GM10248 (cell line): ENCODE measurements around the gene PTX3.

Experiments used
- CTCF ChIA-PET: fragments of 300-600 bp; sonication (Branson Sonifier 250); formaldehyde crosslinking; extraction: SDS; loops from one replicate; lab custom pipeline; 2021; ENCODE audit warnings: antibody characterized with exemption; lab: Yijun Ruan, JAX
- POLR2A ChIA-PET: fragments of 350-650 bp; sonication (Branson Sonifier 250); formaldehyde crosslinking; extraction: SDS; loops from one replicate; lab custom pipeline; 2020; ENCODE audit warnings: antibody characterized with exemption; lab: Yijun Ruan, JAX
- DNase-seq: peaks from one replicate; pipeline ENCODE4 v3.0.0; 2012; ENCODE audit errors: extremely low spot score
- TF ChIP-seq, protein P1 (sequence below): IDR thresholded peaks from 2 replicates; pipeline ENCODE4 v1.5.1; 2012; ENCODE audit warnings: mild to moderate bottlenecking, low read depth; ENCODE audit errors: extremely low read depth, missing control alignments, control extremely low read depth

Gene PTX3

DNA sequence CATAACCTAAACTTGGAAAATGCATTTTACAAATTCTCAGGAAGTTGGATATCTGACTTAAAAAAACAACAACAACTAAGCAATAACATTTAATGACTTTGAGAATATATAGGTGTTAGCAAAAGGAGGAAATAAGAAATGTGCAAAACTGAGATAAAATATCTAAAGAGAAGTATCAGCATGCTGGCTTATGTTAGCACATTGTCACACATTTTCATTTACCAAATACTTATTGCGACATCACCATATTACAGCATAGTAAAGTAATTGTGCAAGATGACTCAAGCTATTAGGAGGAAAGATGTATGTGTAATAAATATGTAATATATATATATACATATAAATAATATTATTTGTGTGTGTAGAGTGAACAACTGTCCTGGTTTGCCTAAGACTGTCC lies 9.2 kb downstream of the PTX3 start:
- CTCF ChIA-PET: no interaction called here
- TF ChIP-seq, protein P1, sequence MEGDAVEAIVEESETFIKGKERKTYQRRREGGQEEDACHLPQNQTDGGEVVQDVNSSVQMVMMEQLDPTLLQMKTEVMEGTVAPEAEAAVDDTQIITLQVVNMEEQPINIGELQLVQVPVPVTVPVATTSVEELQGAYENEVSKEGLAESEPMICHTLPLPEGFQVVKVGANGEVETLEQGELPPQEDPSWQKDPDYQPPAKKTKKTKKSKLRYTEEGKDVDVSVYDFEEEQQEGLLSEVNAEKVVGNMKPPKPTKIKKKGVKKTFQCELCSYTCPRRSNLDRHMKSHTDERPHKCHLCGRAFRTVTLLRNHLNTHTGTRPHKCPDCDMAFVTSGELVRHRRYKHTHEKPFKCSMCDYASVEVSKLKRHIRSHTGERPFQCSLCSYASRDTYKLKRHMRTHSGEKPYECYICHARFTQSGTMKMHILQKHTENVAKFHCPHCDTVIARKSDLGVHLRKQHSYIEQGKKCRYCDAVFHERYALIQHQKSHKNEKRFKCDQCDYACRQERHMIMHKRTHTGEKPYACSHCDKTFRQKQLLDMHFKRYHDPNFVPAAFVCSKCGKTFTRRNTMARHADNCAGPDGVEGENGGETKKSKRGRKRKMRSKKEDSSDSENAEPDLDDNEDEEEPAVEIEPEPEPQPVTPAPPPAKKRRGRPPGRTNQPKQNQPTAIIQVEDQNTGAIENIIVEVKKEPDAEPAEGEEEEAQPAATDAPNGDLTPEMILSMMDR: no peak
- DNase-seq: no peak
- POLR2A ChIA-PET: no interaction called here

DNA sequence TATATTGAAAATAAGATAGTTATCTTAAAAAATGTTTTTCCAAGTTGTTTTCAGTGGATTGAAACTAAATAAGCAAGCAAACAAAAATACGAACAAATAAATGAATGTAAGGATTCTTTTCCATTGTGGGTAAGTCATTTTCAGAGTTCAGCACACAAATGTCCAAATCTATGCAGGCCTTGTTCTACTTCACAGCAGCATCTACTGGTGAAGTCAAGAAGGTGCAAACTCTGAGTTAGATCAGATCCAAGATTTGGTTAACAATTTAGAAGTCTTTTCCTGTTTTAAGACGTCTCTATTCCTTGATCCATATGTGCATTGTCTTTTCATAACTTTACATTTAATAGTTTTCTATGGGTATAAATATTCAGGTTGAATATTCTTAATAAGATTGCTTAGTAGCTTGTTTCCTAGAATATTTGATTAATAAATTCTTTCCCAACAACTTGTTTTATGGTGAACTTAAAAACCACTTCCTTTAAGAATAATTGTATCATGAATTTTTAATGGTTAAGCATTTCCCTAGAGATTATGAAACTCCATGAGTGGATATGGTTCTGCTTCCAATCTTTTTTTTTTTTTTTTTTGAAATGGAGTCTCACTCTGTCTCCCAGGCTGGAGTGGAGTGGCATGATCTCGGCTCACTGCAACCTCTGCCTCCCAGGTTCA lies 10.5 kb downstream of the PTX3 start:
- no peak for DNase-seq
- ChIA-PET CTCF (interaction anchor here (1.3 kb wide), 1 partner anchor 14 kb away, joined by 3 read pairs; no protein-coding TSS in a partner anchor), POLR2A (no interaction called here)
- TF ChIP-seq, protein P1: no peak

DNA sequence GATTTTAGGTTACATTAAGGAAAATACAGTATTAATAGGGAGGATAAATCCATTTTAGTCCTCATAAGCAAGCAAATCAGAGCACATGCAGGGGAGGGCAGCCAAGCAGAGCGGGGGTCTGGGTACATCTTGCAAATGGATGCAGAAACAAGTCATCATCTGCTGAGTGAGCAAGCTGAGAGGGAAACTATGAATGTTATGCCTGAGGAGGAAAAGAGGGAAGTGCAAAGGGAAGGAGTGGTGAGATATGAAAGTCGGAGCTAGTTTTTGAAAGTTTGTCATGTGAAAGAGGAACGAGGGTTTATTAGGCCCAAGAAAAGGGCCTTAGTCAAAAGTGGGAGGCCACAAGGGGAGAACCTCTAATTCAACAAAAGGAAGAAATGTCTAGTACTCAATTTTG lies 15.4 kb downstream of the PTX3 start:
- DNase-seq: no peak
- ChIA-PET CTCF (interaction anchor here (1.2 to 1.4 kb wide), 2 partner anchors 9 to 36 kb away, joined by 3 to 5 read pairs; no protein-coding TSS in a partner anchor), POLR2A (no interaction called here)
- TF ChIP-seq, protein P1: no peak

DNA sequence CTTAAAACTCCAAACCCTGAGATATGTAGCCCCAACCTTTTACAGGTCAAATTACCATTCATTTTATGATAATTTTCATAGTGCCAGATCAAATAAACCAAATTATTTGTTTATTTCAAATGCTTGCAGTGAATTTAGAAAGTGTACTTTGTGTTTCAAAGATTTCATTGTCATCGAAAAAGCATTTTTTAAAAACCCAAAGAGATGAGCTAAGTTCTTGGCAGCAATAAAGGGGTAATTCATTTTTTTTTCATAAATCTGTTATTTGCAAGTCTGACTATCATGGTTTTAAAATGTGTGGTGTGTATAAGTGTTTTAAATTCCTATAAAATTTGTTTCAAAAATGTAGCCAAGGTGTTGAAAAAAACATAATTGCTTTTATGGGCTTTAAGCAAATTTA lies 17.2 kb downstream of the PTX3 start:
- POLR2A ChIA-PET: no interaction called here
- TF ChIP-seq, protein P1: no peak
- CTCF ChIA-PET: interaction anchor here (1.0 to 1.3 kb wide), 3 partner anchors 10 to 119 kb away, joined by 3 to 4 read pairs (median 3); no protein-coding TSS in a partner anchor
- DNase-seq: no peak

DNA sequence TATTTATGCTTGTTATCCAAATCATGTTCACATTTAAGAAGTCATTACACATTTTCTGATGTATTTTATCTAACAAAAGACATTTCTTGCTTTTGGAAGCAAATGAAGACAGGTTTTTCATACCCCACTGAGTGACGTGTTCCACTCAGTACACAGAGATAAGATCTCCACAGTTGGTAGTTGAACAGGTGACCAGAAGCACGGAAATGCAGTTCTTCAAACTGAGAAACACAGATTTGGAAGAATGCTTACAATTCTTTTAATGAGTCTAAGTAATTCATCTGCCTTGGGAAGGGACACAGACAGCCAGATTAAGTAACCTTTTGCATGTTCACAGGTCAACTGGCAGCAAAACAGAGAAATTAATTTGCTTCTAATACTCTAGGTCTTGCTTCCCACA lies 23.1 kb downstream of the PTX3 start:
- no peak for DNase-seq
- ChIA-PET CTCF (no interaction called here), POLR2A (no interaction called here)
- TF ChIP-seq, protein P1: no peak

DNA sequence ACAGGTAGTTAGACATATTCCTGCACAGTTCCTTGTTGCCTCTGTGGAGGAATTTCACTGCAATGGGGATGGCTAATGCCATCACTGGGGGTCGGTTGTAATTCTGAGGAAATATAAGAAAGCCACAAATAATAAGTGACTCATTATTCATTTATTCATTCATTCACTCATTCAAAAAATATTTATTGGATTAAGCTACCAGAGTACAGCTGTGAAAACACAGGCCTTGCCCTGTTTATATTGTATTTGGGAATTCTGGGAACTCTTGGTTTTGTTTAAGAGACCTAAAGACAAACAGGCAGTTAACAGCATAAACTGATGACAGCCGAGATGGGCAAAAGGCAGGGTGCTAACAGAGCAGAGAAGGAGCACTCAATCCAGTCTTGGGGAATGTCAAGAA lies 23.6 kb downstream of the PTX3 start:
- TF ChIP-seq, protein P1: no peak
- CTCF ChIA-PET: no interaction called here
- DNase-seq: no peak
- POLR2A ChIA-PET: no interaction called here
